IMR-90 (cell line): ENCODE data around the gene LLGL2. TPM values are rescaled to one million over a fixed set of nuclear protein-coding genes. Genes with fewer than 3 reads are reported as not detected.

Source experiments
- ATAC-seq: fragments of 200-7000 bp; cut with Tn5 transposase; 2 replicates; pipeline ENCODE4 v1.9.1; 2020; ENCODE audit warnings: low read depth, mild to moderate bottlenecking, moderate library complexity
- BruUV-seq: library from RNA; stranded (reverse); fragments of 400-500 nt; replicated peaks from 2 replicates; lab custom pipeline; 2021; lab: Mats Ljungman, UMichigan
- CTCF ChIA-PET: fragments of 300-600 bp; formaldehyde crosslinking; extraction: SDS; loops from one replicate; lab custom pipeline; 2021; ENCODE audit warnings: antibody characterized with exemption; lab: Yijun Ruan, JAX
- POLR2A ChIA-PET: fragments of 300-600 bp; sonication (Branson Sonifier 250); formaldehyde crosslinking; loops from one replicate; lab custom pipeline; 2022; ENCODE audit warnings: antibody characterized with exemption; ENCODE audit not compliant: unreplicated experiment; lab: Charles Lee
- DNase-seq: peaks from one replicate; pipeline ENCODE4 v3.0.0; 2013
- H2AFZ ChIP-seq: replicated peaks from 2 replicates; pipeline ENCODE3; 2013; ENCODE audit warnings: low read length, mild to moderate bottlenecking; ENCODE audit not compliant: poor library complexity
- H2AK5ac ChIP-seq: 2 replicates; pipeline ENCODE4 v1.6.1; 2013; ENCODE audit warnings: low read depth, low read length, inconsistent platforms
- H2AK9ac ChIP-seq: replicated peaks from 2 replicates; pipeline ENCODE3; 2013; ENCODE audit warnings: mild to moderate bottlenecking, low read depth, low read length, moderate library complexity; ENCODE audit not compliant: poor library complexity
- H2BK120ac ChIP-seq: 2 replicates; pipeline ENCODE4 v1.6.1; 2013; ENCODE audit warnings: low read depth, low read length, inconsistent platforms
- H2BK15ac ChIP-seq: 3 replicates; pipeline ENCODE4 v1.6.1; 2013; ENCODE audit warnings: low read depth, low read length, inconsistent platforms
- H2BK20ac ChIP-seq: 2 replicates; pipeline ENCODE4 v1.6.1; 2013; ENCODE audit warnings: low read depth, mild to moderate bottlenecking, inconsistent platforms, low read length, moderate library complexity
- H2BK5ac ChIP-seq: 2 replicates; pipeline ENCODE4 v1.6.1; 2013; ENCODE audit warnings: mild to moderate bottlenecking, low read depth, low read length, inconsistent platforms; ENCODE audit not compliant: poor library complexity, severe bottlenecking
- H3K14ac ChIP-seq: replicated peaks from 2 replicates; pipeline ENCODE4 v1.6.1; 2013; ENCODE audit warnings: low read depth, low read length, inconsistent platforms
- H3K18ac ChIP-seq: 2 replicates; pipeline ENCODE4 v1.6.1; 2013; ENCODE audit warnings: low read depth, low read length, control low read depth
- H3K23ac ChIP-seq: 2 replicates; pipeline ENCODE4 v1.6.1; 2013; ENCODE audit warnings: low read depth, low read length, inconsistent platforms
- H3K27ac ChIP-seq: 2 replicates; pipeline ENCODE4 v1.5.1; 2013; ENCODE audit warnings: mild to moderate bottlenecking, control low read depth, low read length; ENCODE audit not compliant: insufficient read depth
- H3K27me3 ChIP-seq: 2 replicates; pipeline ENCODE4 v1.6.1; 2013; ENCODE audit warnings: low read length; ENCODE audit not compliant: control insufficient read depth, insufficient read depth
- H3K36me3 ChIP-seq: 2 replicates; pipeline ENCODE4 v1.6.1; 2013; ENCODE audit warnings: low read length, mixed read lengths; ENCODE audit not compliant: control insufficient read depth, insufficient read depth
- H3K4ac ChIP-seq: 2 replicates; pipeline ENCODE4 v1.6.1; 2013; ENCODE audit warnings: low read depth, low read length, inconsistent platforms
- H3K4me1 ChIP-seq: 2 replicates; pipeline ENCODE4 v1.6.1; 2013; ENCODE audit warnings: low read length, mixed read lengths; ENCODE audit not compliant: control insufficient read depth, insufficient read depth
- H3K4me2 ChIP-seq: 2 replicates; pipeline ENCODE4 v1.6.1; 2013; ENCODE audit warnings: low read depth, mild to moderate bottlenecking, control low read depth, low read length, moderate library complexity
- H3K4me3 ChIP-seq: 2 replicates; pipeline ENCODE4 v1.5.1; 2013; ENCODE audit warnings: low read depth, mild to moderate bottlenecking, control low read depth, low read length, moderate library complexity; ENCODE audit not compliant: insufficient read depth
- H3K56ac ChIP-seq: 2 replicates; pipeline ENCODE4 v1.6.1; 2013; ENCODE audit warnings: low read length, inconsistent platforms; ENCODE audit not compliant: insufficient read depth; ENCODE audit errors: extremely low read depth
- H3K79me1 ChIP-seq, 2 experiments: 2 replicates each; pipeline ENCODE4 v1.6.1; 2013; ENCODE audit warnings: low read length in 2 of 2, inconsistent platforms in 1 of 2, low read depth in 1 of 2
- H3K9ac ChIP-seq: 2 replicates; pipeline ENCODE4 v1.6.1; 2013; ENCODE audit warnings: low read depth, low read length, control low read depth
- H3K9me1 ChIP-seq: 2 replicates; pipeline ENCODE4 v1.6.1; 2013; ENCODE audit warnings: low read length, inconsistent platforms; ENCODE audit not compliant: insufficient read depth
- H3K9me3 ChIP-seq: 2 replicates; pipeline ENCODE4 v1.6.1; 2013; ENCODE audit warnings: low read length; ENCODE audit not compliant: control insufficient read depth, insufficient read depth
- H4K20me1 ChIP-seq: 2 replicates; pipeline ENCODE4 v1.6.1; 2013; ENCODE audit warnings: low read length, inconsistent platforms; ENCODE audit not compliant: insufficient read depth
- H4K5ac ChIP-seq: 2 replicates; pipeline ENCODE4 v1.6.1; 2013; ENCODE audit warnings: mild to moderate bottlenecking, low read depth, low read length, control low read depth
- H4K8ac ChIP-seq, 2 experiments: 2 replicates each; pipeline ENCODE4 v1.6.1; 2013; ENCODE audit warnings: low read depth in 2 of 2, low read length in 2 of 2, control low read depth in 1 of 2, inconsistent platforms in 1 of 2
- H4K91ac ChIP-seq: 2 replicates; pipeline ENCODE4 v1.6.1; 2013; ENCODE audit warnings: low read depth, low read length, inconsistent platforms; ENCODE audit not compliant: insufficient read depth
- BHLHE40 ChIP-seq: fragments of 150-350 bp; IDR thresholded peaks from 2 replicates; pipeline ENCODE4 v1.6.1; 2016; ENCODE audit warnings: mild to moderate bottlenecking, low read depth, low read length
- CHD1 ChIP-seq: IDR thresholded peaks from 2 replicates; pipeline ENCODE4 v1.6.1; 2012; ENCODE audit warnings: low read depth, low read length, improper control_type of control experiment
- CTCF ChIP-seq: conservative IDR thresholded peaks from 2 replicates; pipeline ENCODE4 v1.5.1; 2012; ENCODE audit warnings: mild to moderate bottlenecking, low read depth, low read length, improper control_type of control experiment
- MAFK ChIP-seq: IDR thresholded peaks from 2 replicates; pipeline ENCODE4 v1.6.1; 2012; ENCODE audit warnings: low read depth, low read length, improper control_type of control experiment
- MAZ ChIP-seq: IDR thresholded peaks from 2 replicates; pipeline ENCODE4 v1.6.1; 2012; ENCODE audit warnings: low read depth, mild to moderate bottlenecking, low read length, improper control_type of control experiment, moderate library complexity, borderline replicate concordance
- NFE2L2 ChIP-seq: fragments of 150-350 bp; IDR thresholded peaks from 2 replicates; pipeline ENCODE4 v1.6.1; 2016; ENCODE audit warnings: low read depth, mild to moderate bottlenecking, low read length
- RAD21 ChIP-seq: IDR thresholded peaks from 2 replicates; pipeline ENCODE4 v1.6.1; 2012; ENCODE audit warnings: low read length, improper control_type of control experiment
- RFX5 ChIP-seq: IDR thresholded peaks from 2 replicates; pipeline ENCODE4 v1.8.0; 2012; ENCODE audit warnings: low read depth, mild to moderate bottlenecking, low read length, moderate library complexity
- SMC3 ChIP-seq: fragments of 150-350 bp; IDR thresholded peaks from 2 replicates; pipeline ENCODE4 v1.6.1; 2016; ENCODE audit warnings: low read depth, mild to moderate bottlenecking, antibody characterized with exemption, low read length, moderate library complexity
- WGBS, 2 experiments: methylation state at CpG; one replicate each; pipeline versions ENCODE4 v1.1.5 to v1.1.7; 2013; ENCODE audit warnings: missing lambda C conversion rate in 2 of 2; ENCODE audit not compliant: insufficient read length in 1 of 2; ENCODE audit errors: extremely low coverage in 2 of 2; 5-methylcytosine and 5-hydroxymethylcytosine counted together
- dilution Hi-C: fragments of 300-500 bp; cut with HindIII; formaldehyde crosslinking; loops from one replicate; pipeline ENCODE4 v1.14.3; 2018; ENCODE audit warnings: low sequenced_read_pairs; ENCODE audit not compliant: unreplicated experiment
- in situ Hi-C: fragments of 300-500 bp; cut with MboI; formaldehyde crosslinking; loops from 3 replicates; pipeline ENCODE4 v1.14.3; 2019; ENCODE audit warnings: low sequenced_read_pairs, inconsistent platforms, mixed read lengths
- intact Hi-C: fragments of 100-400 bp; cut with micrococcal nuclease; formaldehyde crosslinking; loops from 2 replicates; pipeline ENCODE4 v1.10.0; 2022
- polyA plus RNA-seq, 3 experiments: library from polyadenylated mRNA; depleted of rRNA; stranded (reverse); fragments of >200 nt; gene quantifications; 2 replicates each; pipeline ENCODE4 v1.2.3, GENCODE V29; 2012; ENCODE audit warnings: low replicate concordance in 1 of 3
- total RNA-seq: library from RNA; depleted of rRNA; stranded (reverse); fragments of >200 nt; gene quantifications from 2 replicates; pipeline ENCODE4 v1.2.3, GENCODE V29; 2012
- TF ChIP-seq, protein P1 (sequence below): fragments of 150-350 bp; IDR thresholded peaks from 2 replicates; pipeline ENCODE4 v1.6.1; 2017; ENCODE audit warnings: mild to moderate bottlenecking, antibody characterized with exemption, low read length, low read depth

The LLGL2 gene
- total and polyA plus RNA-seq, 2 of the 4 experiments (the other 2 are of a cell fraction): 0.54 to 0.72 TPM

DNA sequence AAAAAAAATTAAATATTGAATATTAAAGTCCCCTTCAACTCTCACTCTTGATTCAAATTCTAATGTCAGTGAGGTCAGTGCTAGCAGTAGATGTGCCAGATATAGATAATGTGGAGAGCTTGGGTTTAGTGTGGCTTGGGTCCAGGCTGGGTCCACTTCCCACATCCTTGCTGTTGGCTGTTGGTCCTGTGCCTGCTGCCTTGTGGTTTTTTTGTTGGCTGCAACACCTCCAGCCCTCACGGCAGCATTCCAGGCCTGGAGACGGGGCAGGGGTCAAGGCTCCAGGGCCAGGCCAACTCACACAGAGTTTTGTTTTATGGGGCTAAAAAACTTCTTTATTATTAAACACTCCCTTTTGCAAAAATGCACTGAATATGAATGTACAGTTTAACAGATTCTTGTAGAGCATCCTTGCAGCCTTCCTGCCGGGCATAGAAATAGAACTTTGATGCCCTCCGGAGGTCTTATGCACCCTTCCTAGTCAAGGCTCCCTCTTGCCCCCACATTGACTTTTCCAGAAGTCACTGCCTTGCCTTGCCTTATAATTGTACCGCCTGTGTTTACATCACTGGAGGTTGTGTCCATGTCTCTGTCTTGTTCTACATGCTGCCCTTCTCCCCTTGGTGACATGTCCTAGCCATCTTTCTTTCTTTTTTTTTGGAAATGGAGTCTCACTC lies 36.6 kb downstream of the LLGL2 start:
- DNase-seq (no peak), ATAC-seq (peak; percentile 19; the same call in 1 of the 2 replicates)
- H3K79me1 ChIP-seq: no peaks in the 10 kb centered on the region
- no peak overlapping the region for H4K91ac ChIP-seq
- no peak overlapping the region for H2BK120ac ChIP-seq
- no peak overlapping the region for H3K14ac ChIP-seq
- no peaks in the 10 kb centered on the region for H4K20me1 ChIP-seq
- H4K5ac ChIP-seq: no peak overlapping the region
- H3K9ac ChIP-seq: no peak overlapping the region
- H3K4me2 ChIP-seq: no peak overlapping the region
- in situ Hi-C loops: no loop called here
- no peak overlapping the region for H3K23ac ChIP-seq
- intact Hi-C loops: no loop called here
- WGBS, 2 experiments: 67% methylated on average over 1 of the region's 5 CpGs; no CpG with 5 or more reads in 1 of the 2 experiments
- no peak for TF ChIP-seq SMC3
- no peak for TF ChIP-seq RFX5
- no peak for TF ChIP-seq MAFK
- TF ChIP-seq MAZ: no peak
- no peak for TF ChIP-seq CTCF
- no peak for TF ChIP-seq CHD1
- no peak for TF ChIP-seq NFE2L2
- no peak for TF ChIP-seq RAD21
- no peak for TF ChIP-seq BHLHE40
- TF ChIP-seq, protein P1, sequence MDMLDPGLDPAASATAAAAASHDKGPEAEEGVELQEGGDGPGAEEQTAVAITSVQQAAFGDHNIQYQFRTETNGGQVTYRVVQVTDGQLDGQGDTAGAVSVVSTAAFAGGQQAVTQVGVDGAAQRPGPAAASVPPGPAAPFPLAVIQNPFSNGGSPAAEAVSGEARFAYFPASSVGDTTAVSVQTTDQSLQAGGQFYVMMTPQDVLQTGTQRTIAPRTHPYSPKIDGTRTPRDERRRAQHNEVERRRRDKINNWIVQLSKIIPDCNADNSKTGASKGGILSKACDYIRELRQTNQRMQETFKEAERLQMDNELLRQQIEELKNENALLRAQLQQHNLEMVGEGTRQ: no peak
- H3K4ac ChIP-seq: no peak overlapping the region
- H3K36me3 ChIP-seq: no peaks in the 10 kb centered on the region
- H2AK9ac ChIP-seq: no peak overlapping the region
- no peak overlapping the region for H2BK20ac ChIP-seq
- peaks cover 1% of the 10 kb centered on the region; the same call in 1 of the 2 replicates for H3K4me1 ChIP-seq
- no peak overlapping the region for H2BK5ac ChIP-seq
- H3K4me3 ChIP-seq: no peak overlapping the region
- H3K18ac ChIP-seq: no peak overlapping the region
- H3K27me3 ChIP-seq: peaks cover 26% of the 10 kb centered on the region
- no peak overlapping the region for H2BK15ac ChIP-seq
- H3K9me1 ChIP-seq: no peaks in the 10 kb centered on the region
- no TSS peak for BruUV-seq
- ChIA-PET POLR2A (interaction anchor here (0.7 kb wide), 1 partner anchor 218 kb away, joined by 3 read pairs; no protein-coding TSS in a partner anchor), CTCF (no interaction called here)
- H2AK5ac ChIP-seq: no peak overlapping the region
- peak overlapping the region; percentile 21 for H2AFZ ChIP-seq
- H3K9me3 ChIP-seq: no peaks in the 10 kb centered on the region
- no peak overlapping the region for H4K8ac ChIP-seq
- no peak overlapping the region for H3K27ac ChIP-seq
- dilution Hi-C loops: no loop called here
- H3K56ac ChIP-seq: no peak overlapping the region
